HL-60 (cell line): ENCODE results near the gene RNASE13.

Experiments
- CTCF ChIP-seq: IDR thresholded peaks from one replicate; pipeline ENCODE4 v1.5.1; 2011; ENCODE audit warnings: low read length, control low read depth, inconsistent platforms; ENCODE audit not compliant: insufficient read depth
- POLR2AphosphoS5 ChIP-seq: IDR thresholded peaks from 2 replicates; pipeline ENCODE4 v1.6.1; 2012; ENCODE audit warnings: low read depth
- REST ChIP-seq: IDR thresholded peaks from 2 replicates; pipeline ENCODE4 v1.6.1; 2012; ENCODE audit warnings: low read depth; ENCODE audit not compliant: insufficient replicate concordance
- SPI1 ChIP-seq: IDR thresholded peaks from 2 replicates; pipeline ENCODE4 v1.6.1; 2012; ENCODE audit warnings: low read depth, mild to moderate bottlenecking, borderline replicate concordance

DNA sequence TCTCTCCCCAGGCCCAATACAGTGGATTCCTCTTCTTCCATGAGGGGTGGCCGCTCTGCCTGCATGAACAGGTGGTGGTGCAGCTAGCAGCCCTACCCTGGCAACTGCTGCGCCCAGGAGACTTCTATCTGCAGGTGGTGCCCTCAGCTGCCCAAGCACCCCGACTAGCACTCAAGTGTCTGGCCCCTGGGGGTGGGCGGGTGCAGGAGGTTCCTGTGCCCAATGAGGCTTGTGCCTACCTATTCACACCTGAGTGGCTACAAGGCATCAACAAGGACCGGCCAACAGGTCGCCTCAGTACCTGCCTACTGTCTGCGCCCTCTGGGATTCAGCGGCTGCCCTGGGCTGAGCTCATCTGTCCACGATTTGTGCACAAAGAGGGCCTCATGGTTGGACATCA lies 39.3 kb upstream of the RNASE13 start:
- TF ChIP-seq CTCF: no peak
- no peak for TF ChIP-seq REST
- TF ChIP-seq POLR2AphosphoS5: no peak
- no peak for TF ChIP-seq SPI1
